ENCODE data around the gene ABCA12. TPM values are rescaled to one million over a fixed set of nuclear protein-coding genes. Genes with fewer than 3 reads are reported as not detected.

Gene ABCA12
- total and polyA plus RNA-seq, 2 of the 13 experiments (the other 11 are each of a cell fraction or from before 2014, with no cell fraction given): 0.02 to 0.07 TPM

DNA sequence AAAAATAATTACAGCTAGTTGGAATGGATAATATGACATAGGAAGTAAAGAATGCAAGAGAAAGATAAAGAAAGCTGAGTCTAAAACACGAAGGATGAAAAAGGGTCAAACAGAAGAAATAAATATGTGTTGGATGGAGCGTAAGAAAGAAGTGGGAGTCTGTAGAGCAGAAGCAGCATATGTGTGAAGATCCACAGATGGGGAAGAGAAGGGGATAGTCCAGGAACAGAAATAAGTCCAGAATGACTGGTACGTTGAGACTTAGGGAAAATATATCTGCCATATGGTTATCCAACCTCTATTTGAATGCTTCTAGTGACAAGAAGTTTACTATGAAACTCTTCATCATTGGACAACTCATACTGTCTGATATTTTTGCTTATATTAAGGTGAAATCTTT lies 18.0 kb downstream of the ABCA12 start:
- BruUV-seq (replicated peaks): no TSS peak
- intact Hi-C loops (cut with micrococcal nuclease; ENCODE audit: unreplicated experiment): no loop called here

More for the DNA sequence above, 18.0 kb downstream of the ABCA12 start:
- no peak overlapping the region for H2AFZ ChIP-seq (ENCODE audit: low read length)
- in situ Hi-C loops (cut with HindIII; ENCODE audit: extremely low pct_ligation_motif_present, low pct_unique_long_range_greater_than_20kb): no loop called here
- no peaks in the 10 kb centered on the region for H3K9me3 ChIP-seq (ENCODE audit: low read length)
- TF ChIP-seq ZFP36L2 (CRISPR knock-in tag; IDR thresholded peaks at IDR 0.05) (no peak), NR2F1 (CRISPR knock-in tag; IDR thresholded peaks at IDR 0.05) (no peak), MYNN (CRISPR knock-in tag; IDR thresholded peaks at IDR 0.05; ENCODE audit: low read depth) (no peak), RBFOX2 (IDR thresholded peaks at IDR 0.05; ENCODE audit: low read depth, low read length) (no peak), ZNF619 (CRISPR knock-in tag; IDR thresholded peaks at IDR 0.05) (no peak), MBD4 (IDR thresholded peaks at IDR 0.05; ENCODE audit: borderline replicate concordance, low read length) (no peak), WIZ (CRISPR knock-in tag; IDR thresholded peaks at IDR 0.05) (no peak), ZFP41 (CRISPR knock-in tag; IDR thresholded peaks at IDR 0.05; ENCODE audit: borderline replicate concordance) (no peak), MTF2 (CRISPR knock-in tag; IDR thresholded peaks at IDR 0.05; ENCODE audit: borderline replicate concordance) (no peak)
- TF ChIP-seq, protein P1, sequence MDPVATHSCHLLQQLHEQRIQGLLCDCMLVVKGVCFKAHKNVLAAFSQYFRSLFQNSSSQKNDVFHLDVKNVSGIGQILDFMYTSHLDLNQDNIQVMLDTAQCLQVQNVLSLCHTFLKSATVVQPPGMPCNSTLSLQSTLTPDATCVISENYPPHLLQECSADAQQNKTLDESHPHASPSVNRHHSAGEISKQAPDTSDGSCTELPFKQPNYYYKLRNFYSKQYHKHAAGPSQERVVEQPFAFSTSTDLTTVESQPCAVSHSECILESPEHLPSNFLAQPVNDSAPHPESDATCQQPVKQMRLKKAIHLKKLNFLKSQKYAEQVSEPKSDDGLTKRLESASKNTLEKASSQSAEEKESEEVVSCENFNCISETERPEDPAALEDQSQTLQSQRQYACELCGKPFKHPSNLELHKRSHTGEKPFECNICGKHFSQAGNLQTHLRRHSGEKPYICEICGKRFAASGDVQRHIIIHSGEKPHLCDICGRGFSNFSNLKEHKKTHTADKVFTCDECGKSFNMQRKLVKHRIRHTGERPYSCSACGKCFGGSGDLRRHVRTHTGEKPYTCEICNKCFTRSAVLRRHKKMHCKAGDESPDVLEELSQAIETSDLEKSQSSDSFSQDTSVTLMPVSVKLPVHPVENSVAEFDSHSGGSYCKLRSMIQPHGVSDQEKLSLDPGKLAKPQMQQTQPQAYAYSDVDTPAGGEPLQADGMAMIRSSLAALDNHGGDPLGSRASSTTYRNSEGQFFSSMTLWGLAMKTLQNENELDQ (CRISPR knock-in tag; IDR thresholded peaks at IDR 0.05; ENCODE audit: borderline replicate concordance): no peak
- TF ChIP-seq, protein P2, sequence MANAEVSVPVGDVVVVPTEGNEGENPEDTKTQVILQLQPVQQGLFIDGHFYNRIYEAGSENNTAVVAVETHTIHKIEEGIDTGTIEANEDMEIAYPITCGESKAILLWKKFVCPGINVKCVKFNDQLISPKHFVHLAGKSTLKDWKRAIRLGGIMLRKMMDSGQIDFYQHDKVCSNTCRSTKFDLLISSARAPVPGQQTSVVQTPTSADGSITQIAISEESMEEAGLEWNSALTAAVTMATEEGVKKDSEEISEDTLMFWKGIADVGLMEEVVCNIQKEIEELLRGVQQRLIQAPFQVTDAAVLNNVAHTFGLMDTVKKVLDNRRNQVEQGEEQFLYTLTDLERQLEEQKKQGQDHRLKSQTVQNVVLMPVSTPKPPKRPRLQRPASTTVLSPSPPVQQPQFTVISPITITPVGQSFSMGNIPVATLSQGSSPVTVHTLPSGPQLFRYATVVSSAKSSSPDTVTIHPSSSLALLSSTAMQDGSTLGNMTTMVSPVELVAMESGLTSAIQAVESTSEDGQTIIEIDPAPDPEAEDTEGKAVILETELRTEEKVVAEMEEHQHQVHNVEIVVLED (CRISPR knock-in tag; IDR thresholded peaks at IDR 0.05; ENCODE audit: borderline replicate concordance): no peak
- TF ChIP-seq, protein P3, sequence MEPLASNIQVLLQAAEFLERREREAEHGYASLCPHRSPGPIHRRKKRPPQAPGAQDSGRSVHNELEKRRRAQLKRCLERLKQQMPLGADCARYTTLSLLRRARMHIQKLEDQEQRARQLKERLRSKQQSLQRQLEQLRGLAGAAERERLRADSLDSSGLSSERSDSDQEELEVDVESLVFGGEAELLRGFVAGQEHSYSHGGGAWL (CRISPR knock-in tag; IDR thresholded peaks at IDR 0.05): no peak
- no peak for ATAC-seq
- H3K4me3 ChIP-seq (replicated peaks in 1 of 3; ENCODE audit: insufficient read depth in 1 of 3, low read depth in 2 of 3, low read length in 3 of 3): no peak overlapping the region
- no peak for FAIRE-seq
- POLR2A ChIA-PET: no interaction called here
- DNase-seq (ENCODE audit: low spot score): no peak
- no peaks in the 10 kb centered on the region for H3K79me2 ChIP-seq (ENCODE audit: insufficient read depth, low read length)
- no peaks in the 10 kb centered on the region for H3K4me1 ChIP-seq (ENCODE audit: insufficient read depth, low read length)
- no peaks in the 10 kb centered on the region for H4K20me1 ChIP-seq (ENCODE audit: insufficient read depth, low read length)
- no peak overlapping the region for H3K27ac ChIP-seq (ENCODE audit: extremely low read length, insufficient read depth, low read length)
- H3K4me2 ChIP-seq (ENCODE audit: low read depth, low read length): no peak overlapping the region
- H3K36me3 ChIP-seq (replicated peaks in 1 of 2; ENCODE audit: control insufficient read depth in 1 of 2, insufficient read depth in 2 of 2, low read length in 2 of 2): no peaks in the 10 kb centered on the region
- H3K27me3 ChIP-seq (ENCODE audit: control insufficient read depth in 1 of 2, insufficient read depth in 2 of 2, low read length in 2 of 2): peaks cover 0 to 3% of the 10 kb centered on the region in 2 experiments; a peak in 1 of 5 replicates
- CTCF ChIA-PET (ENCODE audit: low intra/inter-chr PET ratio, low total read pairs): no interaction called here
- H3K9ac ChIP-seq (ENCODE audit: insufficient read depth, low read depth, low read length): no peak overlapping the region
- WGBS (ENCODE audit: low lambda C conversion rate): 24% methylated on average over 3 of the region's 3 CpGs

All from HepG2 (cell line).